Progenitor cell of endocrine pancreas (in vitro differentiated cells): ENCODE measurements around the gene TNRC6B. TPM values are rescaled to one million over a fixed set of nuclear protein-coding genes. Genes with fewer than 3 reads are reported as not detected.

ENCODE experiments used
- DNase-seq: peaks from one replicate; pipeline ENCODE4 v3.0.0; 2021; ENCODE audit warnings: low spot score; ENCODE audit not compliant: unreplicated experiment
- H3K27ac Mint-ChIP-seq: 2 replicates; pipeline ENCODE4 v1.8.0; 2021; ENCODE audit warnings: mild to moderate bottlenecking, moderate library complexity, mixed read lengths
- H3K27me3 Mint-ChIP-seq: 2 replicates; pipeline ENCODE4 v1.8.0; 2021; ENCODE audit warnings: mixed read lengths
- H3K36me3 Mint-ChIP-seq: 2 replicates; pipeline ENCODE4 v1.8.0; 2022; ENCODE audit warnings: mixed read lengths; ENCODE audit not compliant: insufficient read depth
- H3K4me1 Mint-ChIP-seq: 2 replicates; pipeline ENCODE4 v1.8.0; 2021; ENCODE audit warnings: low read depth, mixed read lengths
- H3K4me3 Mint-ChIP-seq: 2 replicates; pipeline ENCODE4 v1.8.0; 2021; ENCODE audit warnings: low read depth, mild to moderate bottlenecking, moderate library complexity, mixed read lengths
- H3K9me3 Mint-ChIP-seq: 2 replicates; pipeline ENCODE4 v1.8.0; 2021; ENCODE audit warnings: low read depth, mixed read lengths
- total RNA-seq: library from RNA; stranded (reverse); gene quantifications from 2 replicates; pipeline ENCODE4 v1.2.1, GENCODE V29; 2021
- TF ChIP-seq, protein P1 (sequence below): fragments of 200-600 bp; sonication (generic); IDR thresholded peaks from one replicate; pipeline ENCODE4 v1.5.0; 2021; ENCODE audit warnings: antibody characterized with exemption, mild to moderate bottlenecking; ENCODE audit not compliant: unreplicated experiment

Gene TNRC6B
- total RNA-seq, 1 donor from 2014 or later, result 73.2 TPM

GRCh38 chr22:40341604-40342003 lies 163.9 kb downstream of the TNRC6B start:
- H3K9me3 Mint-ChIP-seq, result no peaks in the 10 kb centered on the region
- TF ChIP-seq, protein P1, sequence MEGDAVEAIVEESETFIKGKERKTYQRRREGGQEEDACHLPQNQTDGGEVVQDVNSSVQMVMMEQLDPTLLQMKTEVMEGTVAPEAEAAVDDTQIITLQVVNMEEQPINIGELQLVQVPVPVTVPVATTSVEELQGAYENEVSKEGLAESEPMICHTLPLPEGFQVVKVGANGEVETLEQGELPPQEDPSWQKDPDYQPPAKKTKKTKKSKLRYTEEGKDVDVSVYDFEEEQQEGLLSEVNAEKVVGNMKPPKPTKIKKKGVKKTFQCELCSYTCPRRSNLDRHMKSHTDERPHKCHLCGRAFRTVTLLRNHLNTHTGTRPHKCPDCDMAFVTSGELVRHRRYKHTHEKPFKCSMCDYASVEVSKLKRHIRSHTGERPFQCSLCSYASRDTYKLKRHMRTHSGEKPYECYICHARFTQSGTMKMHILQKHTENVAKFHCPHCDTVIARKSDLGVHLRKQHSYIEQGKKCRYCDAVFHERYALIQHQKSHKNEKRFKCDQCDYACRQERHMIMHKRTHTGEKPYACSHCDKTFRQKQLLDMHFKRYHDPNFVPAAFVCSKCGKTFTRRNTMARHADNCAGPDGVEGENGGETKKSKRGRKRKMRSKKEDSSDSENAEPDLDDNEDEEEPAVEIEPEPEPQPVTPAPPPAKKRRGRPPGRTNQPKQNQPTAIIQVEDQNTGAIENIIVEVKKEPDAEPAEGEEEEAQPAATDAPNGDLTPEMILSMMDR, result no peak
- DNase-seq, result no peak
- peaks cover 5% of the 10 kb centered on the region for H3K36me3 Mint-ChIP-seq
- no peaks in the 10 kb centered on the region for H3K27me3 Mint-ChIP-seq
- no peak overlapping the region for H3K27ac Mint-ChIP-seq
- peaks cover 4% of the 10 kb centered on the region for H3K4me1 Mint-ChIP-seq
- H3K4me3 Mint-ChIP-seq, result no peak overlapping the region

DNA sequence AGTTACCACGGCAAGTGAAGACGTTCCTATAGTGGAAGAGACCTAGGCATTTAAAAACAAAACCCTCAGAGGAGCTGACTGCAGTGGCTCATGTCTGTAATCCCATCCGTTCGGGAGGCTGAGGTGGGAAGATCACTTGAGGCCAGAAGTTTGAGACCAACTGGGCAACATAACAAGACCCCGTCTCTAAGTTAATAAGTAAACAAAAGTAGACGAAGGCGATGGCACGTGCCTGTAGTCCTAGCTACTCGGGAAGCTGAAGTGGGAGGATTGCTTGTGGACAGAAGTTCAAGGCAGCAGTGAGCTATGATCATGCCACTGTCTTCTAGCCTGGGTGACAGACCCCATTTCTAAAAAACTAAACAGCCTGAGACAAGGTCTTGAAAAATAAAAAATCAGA lies 164.8 kb downstream of the TNRC6B start:
- Mint-ChIP-seq H3K4me3 (no peak overlapping the region), H3K4me1 (peaks cover 11% of the 10 kb centered on the region), H3K27me3 (no peaks in the 10 kb centered on the region), H3K36me3 (peaks cover 4% of the 10 kb centered on the region), H3K27ac (no peak overlapping the region), H3K9me3 (no peaks in the 10 kb centered on the region)
- TF ChIP-seq, protein P1, result no peak
- no peak for DNase-seq

DNA sequence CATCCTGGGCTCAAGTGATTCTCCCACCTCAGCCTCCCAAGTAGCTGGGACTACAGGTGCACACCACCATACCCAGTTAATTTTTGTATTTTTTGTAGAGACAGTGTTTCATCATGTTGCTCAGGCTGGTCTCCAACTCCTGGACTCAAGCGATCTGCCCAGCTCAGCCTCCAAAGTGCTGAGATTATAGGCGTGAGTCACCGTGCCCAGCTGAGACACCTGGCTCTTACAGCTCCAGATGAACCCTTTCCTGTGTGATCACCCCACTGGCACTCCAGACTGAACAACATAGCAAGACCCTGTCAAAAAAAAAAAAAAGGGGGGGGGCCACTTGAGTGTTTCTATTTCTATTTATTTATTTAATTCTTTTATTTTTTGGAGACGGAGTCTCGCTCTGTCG lies 167.5 kb downstream of the TNRC6B start:
- Mint-ChIP-seq H3K9me3 (no peaks in the 10 kb centered on the region), H3K4me1 (peaks cover 14% of the 10 kb centered on the region), H3K27ac (peak overlapping the region; percentile 99), H3K27me3 (no peaks in the 10 kb centered on the region), H3K36me3 (peaks cover 2% of the 10 kb centered on the region), H3K4me3 (peak overlapping the region; percentile 99)
- TF ChIP-seq, protein P1, result no peak
- no peak for DNase-seq

- H3K4me1 Mint-ChIP-seq, result peaks cover 13% of the 10 kb centered on the region
Measured at GRCh38 chr22:40345815-40346184, 168.1 kb downstream of the TNRC6B start.

DNA sequence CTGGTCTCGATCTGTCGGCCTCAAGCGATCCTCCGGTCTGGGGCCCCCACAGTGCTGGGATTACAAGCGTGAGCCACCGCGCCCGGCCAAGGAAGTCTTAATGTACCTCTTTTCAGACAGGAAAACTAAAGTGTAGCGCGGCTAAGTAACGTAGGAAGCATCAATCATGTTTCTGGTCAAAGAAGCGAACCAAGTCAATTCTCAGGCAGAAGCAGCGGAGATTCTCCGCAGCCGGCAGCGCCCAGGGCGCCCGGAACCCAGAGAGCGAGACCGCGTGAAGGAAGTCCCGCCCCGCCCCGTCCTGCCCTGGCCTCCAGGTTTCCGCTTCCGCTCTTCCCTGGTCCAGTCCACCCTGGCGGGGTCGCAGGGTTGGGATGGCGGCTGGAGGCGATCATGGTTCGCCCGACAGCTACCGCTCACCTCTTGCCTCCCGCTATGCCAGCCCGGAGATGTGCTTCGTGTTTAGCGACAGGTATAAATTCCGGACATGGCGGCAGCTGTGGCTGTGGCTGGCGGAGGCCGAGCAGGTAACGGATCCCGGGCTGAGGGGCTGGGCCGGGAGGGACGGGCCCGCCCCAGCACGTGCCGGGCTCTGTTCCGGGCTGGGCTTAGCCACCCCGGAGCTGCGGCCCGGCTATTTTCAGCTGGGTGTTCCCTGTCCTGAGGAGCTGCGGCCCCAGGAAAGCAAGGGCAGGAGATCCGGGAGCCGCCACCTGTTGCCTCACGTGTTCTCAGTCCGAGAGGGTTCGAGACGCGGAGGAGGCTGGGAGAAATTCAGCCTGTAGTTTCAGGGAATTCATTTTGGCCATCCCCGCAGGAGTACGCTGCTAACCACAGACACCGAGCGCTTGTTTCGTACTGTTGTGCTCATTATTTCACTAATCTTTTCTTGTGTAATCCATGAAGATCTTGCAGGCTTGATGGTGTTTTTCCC lies 168.7 kb downstream of the TNRC6B start, which contains the start of gene ADSL:
ADSL (plus strand) TSS at position 316 of the 934 bp plus-strand sequence; CDS start at position 375, 59 bp downstream.
- H3K36me3 Mint-ChIP-seq, result peaks cover 2% of the 10 kb centered on the region
- no peaks in the 10 kb centered on the region for H3K27me3 Mint-ChIP-seq
- peak within 1 kb of the TSS; percentile 99 for H3K27ac Mint-ChIP-seq
- no peaks in the 10 kb centered on the region for H3K9me3 Mint-ChIP-seq
- H3K4me3 Mint-ChIP-seq, result peak within 1 kb of the TSS; percentile 99
- TF ChIP-seq, protein P1, result no peak
- DNase-seq, result peak; percentile 75
- peaks cover 13% of the 10 kb centered on the region for H3K4me1 Mint-ChIP-seq

More at GRCh38 chr22:40345815-40346184, 168.1 kb downstream of the TNRC6B start:
- H3K4me3 Mint-ChIP-seq, result peak overlapping the region; percentile 99
- no peaks in the 10 kb centered on the region for H3K9me3 Mint-ChIP-seq
- H3K27me3 Mint-ChIP-seq, result no peaks in the 10 kb centered on the region
- peaks cover 2% of the 10 kb centered on the region for H3K36me3 Mint-ChIP-seq
- TF ChIP-seq, protein P1, result no peak
- peak overlapping the region; percentile 99 for H3K27ac Mint-ChIP-seq
- no peak for DNase-seq
